Activated naive CD8-positive, alpha-beta T cell treated with anti-CD3 and anti-CD28 coated beads, Interleukin-2, amount 10 ng/mL, durations not matched to agents 7 days and 5 days (primary cell): ENCODE results near the gene RCC1. TPM values are rescaled to one million over a fixed set of nuclear protein-coding genes. Genes with fewer than 3 reads are reported as not detected.
"Not testable (repeated sequence)": the region's sequence is repeated elsewhere in the genome, so short reads cannot be mapped to it uniquely, and the experiment has no call there.

Experiments used
- ATAC-seq: fragments of 150-1000 bp; cut with Tn5 transposase; one replicate; pipeline ENCODE4 v1.10.0; 2021; ENCODE audit warnings: low read depth, moderate library complexity
- POLR2A ChIA-PET: fragments of 350-600 bp; sonication (Branson Sonifier 250); formaldehyde crosslinking; loops from one replicate; lab custom pipeline; 2021; ENCODE audit warnings: antibody characterized with exemption; lab: Charles Lee
- DNase-seq: peaks from one replicate; pipeline ENCODE4 v3.0.0; 2021
- H3K27ac Mint-ChIP-seq: one replicate; pipeline ENCODE4 v1.8.0; 2022; ENCODE audit warnings: mild to moderate bottlenecking, mixed read lengths
- H3K27me3 Mint-ChIP-seq: one replicate; pipeline ENCODE4 v1.8.0; 2022; ENCODE audit warnings: mild to moderate bottlenecking, moderate library complexity, mixed read lengths
- H3K36me3 Mint-ChIP-seq: one replicate; pipeline ENCODE4 v1.8.0; 2021; ENCODE audit warnings: mild to moderate bottlenecking, mixed read lengths
- H3K4me1 Mint-ChIP-seq: one replicate; pipeline ENCODE4 v1.8.0; 2021; ENCODE audit warnings: mixed read lengths
- H3K4me3 Mint-ChIP-seq: one replicate; pipeline ENCODE4 v1.8.0; 2022; ENCODE audit warnings: mild to moderate bottlenecking, moderate library complexity, mixed read lengths
- H3K9me3 Mint-ChIP-seq: one replicate; pipeline ENCODE4 v1.8.0; 2021; ENCODE audit warnings: mixed read lengths
- total RNA-seq, 2 experiments: library from RNA; stranded (reverse); gene quantifications; one replicate each; pipeline ENCODE4 v1.2.3, GENCODE V29; 2021

RCC1 gene
- total RNA-seq, 2 experiments from 2014 or later, result 46.2 to 51.7 TPM

- no peak for ATAC-seq
- Mint-ChIP-seq H3K4me1 (peaks cover 2% of the 10 kb centered on the region), H3K4me3 (no peak overlapping the region), H3K27ac (no peak overlapping the region), H3K27me3 (no peaks in the 10 kb centered on the region), H3K9me3 (no peaks in the 10 kb centered on the region), H3K36me3 (peaks cover 18% of the 10 kb centered on the region)
- DNase-seq, result no peak
- POLR2A ChIA-PET, result no interaction called here
These were observed 61.1 kb downstream of the RCC1 start for GRCh38 chr1:28566931-28567330.

GRCh38 chr1:28571911-28572310 is 66.1 kb downstream of the RCC1 start:
- DNase-seq, result no peak
- no peak overlapping the region for H3K27ac Mint-ChIP-seq
- H3K4me1 Mint-ChIP-seq, result peaks cover 2% of the 10 kb centered on the region
- POLR2A ChIA-PET, result interaction anchor here (0.6 to 3.4 kb wide), 2 partner anchors 10 to 76 kb away, joined by 5 to 18 read pairs; partner anchors contain the start of gene RNU11
- ATAC-seq, result no peak
- no peaks in the 10 kb centered on the region for H3K9me3 Mint-ChIP-seq
- no peaks in the 10 kb centered on the region for H3K27me3 Mint-ChIP-seq
- no peak overlapping the region for H3K4me3 Mint-ChIP-seq
- peaks cover 18% of the 10 kb centered on the region for H3K36me3 Mint-ChIP-seq

GRCh38 chr1:28572891-28573290 is 67.0 kb downstream of the RCC1 start:
- POLR2A ChIA-PET, result interaction anchor here (3.4 kb wide), 1 partner anchor 9 kb away, joined by 18 read pairs; no protein-coding TSS in a partner anchor
- H3K27ac Mint-ChIP-seq, H3K27me3 Mint-ChIP-seq, ATAC-seq, H3K4me3 Mint-ChIP-seq, DNase-seq, H3K9me3 Mint-ChIP-seq, H3K4me1 Mint-ChIP-seq: not testable (repeated sequence)
- H3K36me3 Mint-ChIP-seq, result peaks cover 21% of the 10 kb centered on the region

GRCh38 chr1:28573564-28573963 is 67.7 kb downstream of the RCC1 start:
- H3K4me3 Mint-ChIP-seq, result no peak overlapping the region
- H3K4me1 Mint-ChIP-seq, result peaks cover 7% of the 10 kb centered on the region
- H3K27me3 Mint-ChIP-seq, result no peaks in the 10 kb centered on the region
- DNase-seq, result no peak
- no peak overlapping the region for H3K27ac Mint-ChIP-seq
- POLR2A ChIA-PET, result no interaction called here
- peaks cover 25% of the 10 kb centered on the region for H3K36me3 Mint-ChIP-seq
- no peaks in the 10 kb centered on the region for H3K9me3 Mint-ChIP-seq
- ATAC-seq, result no peak

GRCh38 chr1:28577052-28577678 is 71.3 kb downstream of the RCC1 start:
- peak overlapping the region; percentile 39 for H3K27ac Mint-ChIP-seq

GRCh38 chr1:28577738-28578536 is 72.1 kb downstream of the RCC1 start:
- Mint-ChIP-seq H3K36me3 (peaks cover 41% of the 10 kb centered on the region), H3K27me3 (no peaks in the 10 kb centered on the region), H3K4me1 (peaks cover 22% of the 10 kb centered on the region), H3K4me3 (no peak overlapping the region), H3K9me3 (no peaks in the 10 kb centered on the region), H3K27ac (peak overlapping the region; percentile 39)
- POLR2A ChIA-PET, result interaction anchor here (0.6 to 1.8 kb wide), 6 partner anchors 22 to 207 kb away, joined by 3 to 6 read pairs (median 3); partner anchors contain the start of genes RNU11 and TRNAU1AP
- DNase-seq (no peak), ATAC-seq (no peak)

More at GRCh38 chr1:28577052-28577678, 71.3 kb downstream of the RCC1 start:
- DNase-seq (no peak), ATAC-seq (no peak)
- Mint-ChIP-seq H3K4me3 (no peak overlapping the region), H3K36me3 (peaks cover 41% of the 10 kb centered on the region), H3K4me1 (peaks cover 21% of the 10 kb centered on the region), H3K27me3 (no peaks in the 10 kb centered on the region), H3K9me3 (no peaks in the 10 kb centered on the region)
- POLR2A ChIA-PET, result interaction anchor here (0.5 to 1.8 kb wide), 6 partner anchors 18 to 207 kb away, joined by 3 to 4 read pairs (median 3); partner anchors contain the start of gene RNU11

- peaks cover 39% of the 10 kb centered on the region for H3K36me3 Mint-ChIP-seq
- H3K27ac Mint-ChIP-seq, result peak overlapping the region; percentile 56
- H3K27me3 Mint-ChIP-seq, result no peaks in the 10 kb centered on the region
- no peaks in the 10 kb centered on the region for H3K9me3 Mint-ChIP-seq
- peaks cover 24% of the 10 kb centered on the region for H3K4me1 Mint-ChIP-seq
- no peak for DNase-seq
- H3K4me3 Mint-ChIP-seq, result no peak overlapping the region
- POLR2A ChIA-PET, result interaction anchor here (0.6 to 5.3 kb wide), 11 partner anchors 9 to 191 kb away, joined by 3 to 104 read pairs (median 5); partner anchors contain the start of genes RCC1, RNU11, TAF12 and TRNAU1AP
- ATAC-seq, result no peak
These were observed 72.9 kb downstream of the RCC1 start for GRCh38 chr1:28578696-28579218.

GRCh38 chr1:28579401-28579800 is 73.6 kb downstream of the RCC1 start:
- Mint-ChIP-seq H3K27me3 (no peaks in the 10 kb centered on the region), H3K4me3 (peak overlapping the region; percentile 95), H3K4me1 (peaks cover 24% of the 10 kb centered on the region), H3K9me3 (no peaks in the 10 kb centered on the region), H3K27ac (peak overlapping the region; percentile 83), H3K36me3 (peaks cover 39% of the 10 kb centered on the region)
- ATAC-seq, result no peak
- no peak for DNase-seq
- POLR2A ChIA-PET, result interaction anchor here (0.6 to 5.3 kb wide), 12 partner anchors 10 to 333 kb away, joined by 3 to 104 read pairs (median 6); partner anchors contain the start of genes RCC1, RNU11, SESN2 and TAF12

- H3K4me1 Mint-ChIP-seq, result peaks cover 26% of the 10 kb centered on the region
- peak; percentile 57 for DNase-seq
- H3K4me3 Mint-ChIP-seq, result peak overlapping the region; percentile 95
- POLR2A ChIA-PET, result interaction anchor here (0.6 to 5.3 kb wide), 49 partner anchors 9 to 855 kb away, joined by 3 to 104 read pairs (median 5); partner anchors contain the start of genes ATP5IF1, EPB41, FAM76A and GMEB1
- no peaks in the 10 kb centered on the region for H3K9me3 Mint-ChIP-seq
- H3K36me3 Mint-ChIP-seq, result peaks cover 36% of the 10 kb centered on the region
- peak overlapping the region; percentile 83 for H3K27ac Mint-ChIP-seq
- peak; percentile 34 for ATAC-seq
- H3K27me3 Mint-ChIP-seq, result no peaks in the 10 kb centered on the region
These were observed 75.1 kb downstream of the RCC1 start for GRCh38 chr1:28580722-28581530.

- H3K36me3 Mint-ChIP-seq, result peaks cover 36% of the 10 kb centered on the region
- peak; percentile 90 for ATAC-seq
- POLR2A ChIA-PET, result interaction anchor here (0.6 to 5.3 kb wide), 53 partner anchors 9 to 856 kb away, joined by 3 to 104 read pairs (median 5); partner anchors contain the start of genes ATP5IF1, EPB41, FAM76A and GMEB1
- H3K4me3 Mint-ChIP-seq, result peak overlapping the region; percentile 95
- peaks cover 26% of the 10 kb centered on the region for H3K4me1 Mint-ChIP-seq
- H3K27me3 Mint-ChIP-seq, result no peaks in the 10 kb centered on the region
- peak; percentile 96 for DNase-seq
- peak overlapping the region; percentile 83 for H3K27ac Mint-ChIP-seq
- H3K9me3 Mint-ChIP-seq, result no peaks in the 10 kb centered on the region
These were observed 75.8 kb downstream of the RCC1 start for GRCh38 chr1:28581531-28582247.

GRCh38 chr1:28582248-28582615 is 76.4 kb downstream of the RCC1 start:
- Mint-ChIP-seq H3K4me3 (peak overlapping the region; percentile 95), H3K36me3 (peaks cover 34% of the 10 kb centered on the region), H3K27ac (peak overlapping the region; percentile 83), H3K9me3 (no peaks in the 10 kb centered on the region), H3K27me3 (no peaks in the 10 kb centered on the region), H3K4me1 (peaks cover 26% of the 10 kb centered on the region)
- ATAC-seq (no peak), DNase-seq (no peak)
- POLR2A ChIA-PET, result interaction anchor here (0.6 to 5.3 kb wide), 44 partner anchors 8 to 857 kb away, joined by 3 to 104 read pairs (median 6); partner anchors contain the start of genes ATP5IF1, FAM76A, GMEB1 and MED18
